Kidney (tissue), 14 donors: Measurements from ENCODE around the gene MYO16. TPM values are rescaled to one million over a fixed set of nuclear protein-coding genes. Genes with fewer than 3 reads are reported as not detected.

ENCODE experiments used
- DNase-seq, 5 donors: peaks; one replicate each; pipeline ENCODE4 v3.0.0-alpha.2; 2013 to 2020
- FAIRE-seq: peaks from 2 replicates; lab custom pipeline; 2012; peaks lifted over from hg19 to GRCh38; lab: Jason Lieb, UNC
- H3K27ac ChIP-seq, 2 donors: one replicate each; pipeline ENCODE4 v1.7.0; 2013; ENCODE audit warnings: low read depth in 2 of 2, low read length in 2 of 2, inconsistent platforms in 1 of 2
- H3K27me3 ChIP-seq: one replicate; pipeline ENCODE4 v1.7.1; 2013; ENCODE audit warnings: low read length, inconsistent platforms; ENCODE audit not compliant: control insufficient read depth, insufficient read depth
- H3K36me3 ChIP-seq, 3 donors: one replicate each; pipeline versions ENCODE4 v1.7.0 to v1.7.1; 2013; ENCODE audit warnings: low read length in 3 of 3, control low read depth in 1 of 3, inconsistent platforms in 1 of 3; ENCODE audit not compliant: insufficient read depth in 3 of 3, control insufficient read depth in 2 of 3
- H3K4me1 ChIP-seq, 3 donors: one replicate each; pipeline versions ENCODE4 v1.7.0 to v1.7.1; 2013; ENCODE audit warnings: low read length in 3 of 3, inconsistent platforms in 1 of 3, low read depth in 1 of 3; ENCODE audit not compliant: control insufficient read depth in 2 of 3, insufficient read depth in 2 of 3
- H3K4me3 ChIP-seq, 3 donors: one replicate each; pipeline versions ENCODE4 v1.7.0 to v1.8.1; 2013; ENCODE audit warnings: low read length in 3 of 3, control low read depth in 1 of 3, inconsistent platforms in 1 of 3
- H3K9ac ChIP-seq, 3 donors: one replicate each; pipeline versions ENCODE4 v1.7.0 to v1.7.1; 2013; ENCODE audit warnings: low read length in 3 of 3, control low read depth in 1 of 3, inconsistent platforms in 1 of 3
- H3K9me3 ChIP-seq, 3 donors: one replicate each; pipeline versions ENCODE4 v1.7.0 to v1.7.1; 2013; ENCODE audit warnings: low read length in 3 of 3, control low read depth in 1 of 3, inconsistent platforms in 1 of 3; ENCODE audit not compliant: control insufficient read depth in 2 of 3, insufficient read depth in 1 of 3
- intact Hi-C: fragments of 100-400 bp; cut with DNase I; formaldehyde crosslinking; loops from one replicate; pipeline ENCODE4 v1.11.1; 2022
- polyA plus RNA-seq: library from polyadenylated mRNA; stranded (reverse); fragments of 350-450 nt; fragmentation: Illumina TruSeq; extraction: RNeasy Lipid Tissue Mini Kit (QIAGEN cat#74804); gene quantifications from one replicate; pipeline ENCODE4 v1.2.3, GENCODE V29; 2014; ENCODE audit warnings: low read depth, low replicate concordance; ENCODE audit not compliant: insufficient read depth
- total RNA-seq: library from RNA; stranded (reverse); fragmentation: NEBNext Ultra II Directional; extraction: Animal tissue kit (Norgen Biotek cat#: 25700); gene quantifications from one replicate; pipeline ENCODE4 v1.2.1, GENCODE V29; 2021
- TF ChIP-seq, protein P1 (sequence below): IDR thresholded peaks from 3 replicates; pipeline ENCODE4 v1.5.1; 2012; ENCODE audit warnings: mild to moderate bottlenecking, moderate library complexity, borderline replicate concordance; ENCODE audit not compliant: insufficient read depth; ENCODE audit errors: extremely low read depth
- donor health status: control.
- donor health status: control.
- donor health status: control.
- donor health status: control.
- donor health status: control.
- donor health status: DM: yes; HTN: yes; CAD: no.
- donor health status: Normal renal cell carcinoma (clear cell type).

MYO16 gene
- total and polyA plus RNA-seq, 2 donors from 2014 or later, result 0.22 to 0.43 TPM

DNA sequence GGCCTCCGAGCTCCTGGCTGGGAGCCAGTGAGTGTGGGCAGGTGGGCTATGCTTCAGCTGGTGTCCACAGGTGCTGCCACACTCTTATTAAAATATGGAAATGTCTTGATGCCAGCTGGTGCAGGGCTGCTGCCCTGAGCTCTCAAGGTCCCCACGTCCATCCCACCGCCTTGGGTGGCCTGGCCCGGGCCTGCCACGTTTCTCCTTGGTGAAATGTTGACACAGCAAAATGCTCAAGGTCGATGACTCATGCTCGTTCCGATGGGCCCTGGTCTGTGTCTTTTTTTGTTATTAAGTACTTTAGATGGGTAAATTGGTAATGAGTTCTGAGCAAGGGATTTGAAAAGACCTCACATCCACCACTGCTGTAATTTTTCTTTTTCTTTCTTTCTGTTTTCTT, 524.7 kb downstream of the MYO16 start:
- H3K4me1 ChIP-seq, result no peaks in the 10 kb centered on the region
- TF ChIP-seq, protein P1, sequence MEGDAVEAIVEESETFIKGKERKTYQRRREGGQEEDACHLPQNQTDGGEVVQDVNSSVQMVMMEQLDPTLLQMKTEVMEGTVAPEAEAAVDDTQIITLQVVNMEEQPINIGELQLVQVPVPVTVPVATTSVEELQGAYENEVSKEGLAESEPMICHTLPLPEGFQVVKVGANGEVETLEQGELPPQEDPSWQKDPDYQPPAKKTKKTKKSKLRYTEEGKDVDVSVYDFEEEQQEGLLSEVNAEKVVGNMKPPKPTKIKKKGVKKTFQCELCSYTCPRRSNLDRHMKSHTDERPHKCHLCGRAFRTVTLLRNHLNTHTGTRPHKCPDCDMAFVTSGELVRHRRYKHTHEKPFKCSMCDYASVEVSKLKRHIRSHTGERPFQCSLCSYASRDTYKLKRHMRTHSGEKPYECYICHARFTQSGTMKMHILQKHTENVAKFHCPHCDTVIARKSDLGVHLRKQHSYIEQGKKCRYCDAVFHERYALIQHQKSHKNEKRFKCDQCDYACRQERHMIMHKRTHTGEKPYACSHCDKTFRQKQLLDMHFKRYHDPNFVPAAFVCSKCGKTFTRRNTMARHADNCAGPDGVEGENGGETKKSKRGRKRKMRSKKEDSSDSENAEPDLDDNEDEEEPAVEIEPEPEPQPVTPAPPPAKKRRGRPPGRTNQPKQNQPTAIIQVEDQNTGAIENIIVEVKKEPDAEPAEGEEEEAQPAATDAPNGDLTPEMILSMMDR, result no peak
- intact Hi-C loops, result no loop called here
- H3K9me3 ChIP-seq, result no peaks in the 10 kb centered on the region
- H3K4me3 ChIP-seq, result no peak overlapping the region
- H3K36me3 ChIP-seq, result no peaks in the 10 kb centered on the region
- H3K9ac ChIP-seq, result no peak overlapping the region
- H3K27me3 ChIP-seq, result no peaks in the 10 kb centered on the region
- DNase-seq, result no peak
- no peak overlapping the region for H3K27ac ChIP-seq
- FAIRE-seq, result no peak

DNA sequence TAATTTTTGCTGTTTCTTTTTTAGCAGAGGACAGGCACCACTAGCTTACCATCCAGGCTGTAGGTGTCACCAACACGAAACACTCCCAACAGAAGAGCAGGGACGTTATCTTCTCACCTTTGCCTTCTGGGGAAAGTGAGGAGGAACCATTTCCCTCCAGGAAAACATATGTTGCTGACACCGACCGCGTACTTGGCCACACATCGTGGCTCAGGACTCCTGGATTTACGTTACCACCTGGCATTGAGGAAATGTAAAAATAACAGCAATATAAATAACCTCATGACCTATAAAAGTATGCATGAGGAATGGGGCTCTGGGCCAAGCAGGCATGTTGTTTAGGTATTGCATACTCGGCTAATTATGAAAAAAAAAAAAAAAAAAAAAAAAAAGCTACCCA, 525.1 kb downstream of the MYO16 start:
- intact Hi-C loops, result no loop called here

GRCh38 chr13:109154966-109155761, 525.8 kb downstream of the MYO16 start:
- Histone ChIP-seq H3K27me3 (no peaks in the 10 kb centered on the region), H3K4me3 (no peak overlapping the region), H3K4me1 (no peaks in the 10 kb centered on the region), H3K36me3 (no peaks in the 10 kb centered on the region), H3K9ac (no peak overlapping the region), H3K9me3 (no peaks in the 10 kb centered on the region), H3K27ac (no peak overlapping the region)
- FAIRE-seq (no peak), DNase-seq (no peak)
- intact Hi-C loops, result no loop called here
- TF ChIP-seq, protein P1, result no peak

More for the DNA sequence above, 525.1 kb downstream of the MYO16 start:
- H3K9me3 ChIP-seq, result no peaks in the 10 kb centered on the region
- FAIRE-seq (no peak), DNase-seq (peak in 1 of 5 donors; percentile 15)
- H3K27me3 ChIP-seq, result no peaks in the 10 kb centered on the region
- H3K9ac ChIP-seq, result no peak overlapping the region
- no peak overlapping the region for H3K27ac ChIP-seq
- H3K4me3 ChIP-seq, result no peak overlapping the region
- no peaks in the 10 kb centered on the region for H3K36me3 ChIP-seq
- H3K4me1 ChIP-seq, result no peaks in the 10 kb centered on the region
- TF ChIP-seq, protein P1, result no peak
